WERI-Rb-1 (cell line): ENCODE data around the gene CEMIP.

ENCODE experiments used
- DNase-seq: peaks from one replicate; pipeline ENCODE4 v3.0.0-alpha.2; 2020
- H3K27ac ChIP-seq: fragments of 250-450 bp; sonication (Bioruptor Pico); 2 replicates; pipeline ENCODE4 v1.5.1; 2020; ENCODE audit warnings: mild to moderate bottlenecking, moderate library complexity
- H3K27me3 ChIP-seq: fragments of 250-450 bp; sonication (Bioruptor Pico); 2 replicates; pipeline ENCODE4 v1.5.1; 2021; ENCODE audit warnings: mild to moderate bottlenecking, low read depth, moderate library complexity; ENCODE audit not compliant: insufficient read depth, severe bottlenecking
- H3K36me3 ChIP-seq: fragments of 250-450 bp; sonication (Bioruptor Pico); 2 replicates; pipeline ENCODE4 v1.5.1; 2020; ENCODE audit warnings: mild to moderate bottlenecking, moderate library complexity
- H3K4me3 ChIP-seq: 2 replicates; pipeline ENCODE4 v1.5.1; 2011; ENCODE audit warnings: low read depth, mild to moderate bottlenecking, control low read depth, low read length
- H3K9me3 ChIP-seq: fragments of 250-450 bp; sonication (Bioruptor Pico); 2 replicates; pipeline ENCODE4 v1.5.1; 2021; ENCODE audit warnings: mild to moderate bottlenecking, moderate library complexity; ENCODE audit not compliant: severe bottlenecking
- TF ChIP-seq, protein P1 (sequence below): IDR thresholded peaks from 2 replicates; pipeline ENCODE4 v1.5.1; 2011; ENCODE audit warnings: low read depth, mild to moderate bottlenecking, control low read depth, inconsistent platforms, low read length

Gene CEMIP

DNA sequence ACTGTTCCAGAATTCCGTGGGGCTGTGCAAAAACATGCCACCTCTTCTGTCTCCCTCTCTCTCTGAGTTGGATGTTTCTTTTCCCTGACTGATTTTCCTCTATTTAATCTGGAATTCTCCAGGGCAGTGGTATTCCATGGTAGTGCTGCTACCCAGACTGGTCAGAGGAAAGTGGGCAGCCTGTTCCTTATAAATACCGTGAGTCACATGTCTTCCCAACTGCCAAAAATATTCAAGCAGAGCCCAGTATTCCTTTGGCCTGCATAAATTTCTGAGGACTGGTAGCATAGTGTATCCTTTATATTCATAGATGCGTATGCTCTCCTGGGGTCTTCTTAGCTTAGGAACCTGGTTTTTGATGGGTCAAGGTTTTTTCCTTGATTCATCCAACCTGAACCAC, 40.9 kb downstream of the CEMIP start:
- H3K27me3 ChIP-seq, result no peaks in the 10 kb centered on the region
- no peak overlapping the region for H3K27ac ChIP-seq
- DNase-seq, result no peak
- no peaks in the 10 kb centered on the region for H3K36me3 ChIP-seq
- TF ChIP-seq, protein P1, sequence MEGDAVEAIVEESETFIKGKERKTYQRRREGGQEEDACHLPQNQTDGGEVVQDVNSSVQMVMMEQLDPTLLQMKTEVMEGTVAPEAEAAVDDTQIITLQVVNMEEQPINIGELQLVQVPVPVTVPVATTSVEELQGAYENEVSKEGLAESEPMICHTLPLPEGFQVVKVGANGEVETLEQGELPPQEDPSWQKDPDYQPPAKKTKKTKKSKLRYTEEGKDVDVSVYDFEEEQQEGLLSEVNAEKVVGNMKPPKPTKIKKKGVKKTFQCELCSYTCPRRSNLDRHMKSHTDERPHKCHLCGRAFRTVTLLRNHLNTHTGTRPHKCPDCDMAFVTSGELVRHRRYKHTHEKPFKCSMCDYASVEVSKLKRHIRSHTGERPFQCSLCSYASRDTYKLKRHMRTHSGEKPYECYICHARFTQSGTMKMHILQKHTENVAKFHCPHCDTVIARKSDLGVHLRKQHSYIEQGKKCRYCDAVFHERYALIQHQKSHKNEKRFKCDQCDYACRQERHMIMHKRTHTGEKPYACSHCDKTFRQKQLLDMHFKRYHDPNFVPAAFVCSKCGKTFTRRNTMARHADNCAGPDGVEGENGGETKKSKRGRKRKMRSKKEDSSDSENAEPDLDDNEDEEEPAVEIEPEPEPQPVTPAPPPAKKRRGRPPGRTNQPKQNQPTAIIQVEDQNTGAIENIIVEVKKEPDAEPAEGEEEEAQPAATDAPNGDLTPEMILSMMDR, result no peak
- H3K4me3 ChIP-seq, result no peak overlapping the region
- no peaks in the 10 kb centered on the region for H3K9me3 ChIP-seq

DNA sequence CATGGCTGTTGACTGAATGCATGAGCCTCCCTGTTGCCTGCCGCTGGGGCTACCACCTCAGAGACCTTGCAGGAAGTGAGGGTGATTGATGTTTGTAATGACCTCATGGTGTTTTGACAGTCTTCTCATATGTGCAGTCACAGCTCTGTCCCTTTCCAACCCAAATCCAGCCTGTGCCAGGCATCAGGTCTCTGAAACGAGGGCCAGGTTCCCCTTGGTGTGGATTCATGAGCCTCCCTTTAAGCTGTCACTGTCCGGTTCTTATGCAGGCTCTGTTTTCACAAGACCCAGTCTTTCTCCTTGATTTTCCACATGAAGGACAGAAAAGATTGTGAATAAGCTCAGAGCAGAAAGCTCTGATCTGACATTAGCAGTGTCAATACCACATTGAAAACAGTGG, 43.1 kb downstream of the CEMIP start:
- TF ChIP-seq, protein P1, result no peak
- DNase-seq, result no peak
- no peak overlapping the region for H3K4me3 ChIP-seq
- H3K27me3 ChIP-seq, result no peaks in the 10 kb centered on the region
- H3K27ac ChIP-seq, result no peak overlapping the region
- H3K36me3 ChIP-seq, result no peaks in the 10 kb centered on the region
- no peaks in the 10 kb centered on the region for H3K9me3 ChIP-seq

DNA sequence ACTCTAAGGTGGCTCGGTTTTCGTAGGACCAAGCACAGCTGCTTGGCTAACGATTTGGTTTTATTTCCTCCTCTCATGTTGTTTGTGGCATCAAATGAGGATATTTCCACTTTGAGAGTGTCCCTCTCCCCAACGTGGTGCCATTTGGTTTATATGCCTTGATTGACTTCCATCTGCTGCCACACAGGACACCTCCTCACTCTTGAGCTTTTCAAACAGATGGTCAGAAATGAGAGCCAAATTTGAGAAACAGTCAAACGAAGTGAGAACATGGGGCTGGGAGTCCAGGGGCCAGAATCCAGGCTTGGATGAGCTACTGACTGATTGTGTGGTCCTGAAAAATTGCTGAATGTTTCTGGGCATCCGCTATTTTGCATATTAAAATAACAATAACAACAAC, 43.5 kb downstream of the CEMIP start:
- no peak overlapping the region for H3K4me3 ChIP-seq
- H3K36me3 ChIP-seq, result no peaks in the 10 kb centered on the region
- no peaks in the 10 kb centered on the region for H3K27me3 ChIP-seq
- DNase-seq, result no peak
- no peaks in the 10 kb centered on the region for H3K9me3 ChIP-seq
- TF ChIP-seq, protein P1, result no peak
- no peak overlapping the region for H3K27ac ChIP-seq

DNA sequence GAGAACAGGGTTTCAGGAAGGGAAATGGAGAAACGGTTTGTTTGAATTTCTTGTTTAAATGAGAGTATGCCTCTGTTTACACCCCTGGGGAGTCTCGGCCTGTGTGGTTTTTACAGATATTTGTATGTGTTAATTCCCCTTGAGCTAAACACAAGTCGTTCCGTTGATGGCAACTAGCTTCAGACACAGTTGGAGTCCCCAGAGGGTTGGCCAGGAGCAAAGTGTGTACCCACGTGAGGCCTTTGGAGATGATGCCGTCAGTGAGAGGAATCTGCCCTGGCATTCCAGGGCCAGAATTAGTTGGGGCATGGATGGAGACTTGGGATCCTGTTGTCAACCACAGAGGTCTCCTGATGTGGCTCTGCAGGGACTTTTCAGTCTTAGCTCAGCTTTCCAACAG, 44.0 kb downstream of the CEMIP start:
- H3K27me3 ChIP-seq, result no peaks in the 10 kb centered on the region
- no peak overlapping the region for H3K4me3 ChIP-seq
- TF ChIP-seq, protein P1, result no peak
- DNase-seq, result no peak
- H3K9me3 ChIP-seq, result no peaks in the 10 kb centered on the region
- no peak overlapping the region for H3K27ac ChIP-seq
- H3K36me3 ChIP-seq, result no peaks in the 10 kb centered on the region

DNA sequence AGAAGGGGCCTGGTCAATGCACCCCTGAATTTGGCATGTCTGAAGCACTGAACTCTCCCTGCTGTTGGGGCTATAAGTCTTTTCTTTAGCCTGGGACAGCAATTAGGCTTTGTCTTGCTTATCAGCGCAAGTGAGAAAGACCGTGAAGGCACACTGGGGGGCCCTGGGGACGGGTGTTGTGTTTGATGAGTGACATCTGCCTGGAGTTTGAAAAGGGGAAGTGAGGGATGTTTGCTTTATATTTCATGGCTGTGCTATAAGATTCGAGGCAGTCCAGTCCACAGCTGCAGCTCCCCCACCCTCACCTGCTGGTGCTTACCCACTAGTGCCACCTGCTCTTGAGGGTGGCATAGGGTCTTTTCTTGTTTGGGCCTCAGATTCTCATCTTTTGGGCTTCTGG, 44.8 kb downstream of the CEMIP start:
- no peak overlapping the region for H3K4me3 ChIP-seq
- no peaks in the 10 kb centered on the region for H3K9me3 ChIP-seq
- no peak for DNase-seq
- H3K36me3 ChIP-seq, result no peaks in the 10 kb centered on the region
- TF ChIP-seq, protein P1, result no peak
- H3K27me3 ChIP-seq, result no peaks in the 10 kb centered on the region
- H3K27ac ChIP-seq, result no peak overlapping the region

GRCh38 chr15:80825361-80826030, 46.3 kb downstream of the CEMIP start:
- H3K27me3 ChIP-seq, result no peaks in the 10 kb centered on the region
- TF ChIP-seq, protein P1, result no peak
- no peak overlapping the region for H3K4me3 ChIP-seq
- H3K36me3 ChIP-seq, result no peaks in the 10 kb centered on the region
- H3K27ac ChIP-seq, result no peak overlapping the region
- no peaks in the 10 kb centered on the region for H3K9me3 ChIP-seq
- DNase-seq, result no peak
